ENCODE measurements around the gene CEND1. TPM values are rescaled to one million over a fixed set of nuclear protein-coding genes. Genes with fewer than 3 reads are reported as not detected.

Gene CEND1
- total RNA-seq, 4 donors from 2014 or later: 0.17 to 2.9 (median 0.58) TPM

DNA sequence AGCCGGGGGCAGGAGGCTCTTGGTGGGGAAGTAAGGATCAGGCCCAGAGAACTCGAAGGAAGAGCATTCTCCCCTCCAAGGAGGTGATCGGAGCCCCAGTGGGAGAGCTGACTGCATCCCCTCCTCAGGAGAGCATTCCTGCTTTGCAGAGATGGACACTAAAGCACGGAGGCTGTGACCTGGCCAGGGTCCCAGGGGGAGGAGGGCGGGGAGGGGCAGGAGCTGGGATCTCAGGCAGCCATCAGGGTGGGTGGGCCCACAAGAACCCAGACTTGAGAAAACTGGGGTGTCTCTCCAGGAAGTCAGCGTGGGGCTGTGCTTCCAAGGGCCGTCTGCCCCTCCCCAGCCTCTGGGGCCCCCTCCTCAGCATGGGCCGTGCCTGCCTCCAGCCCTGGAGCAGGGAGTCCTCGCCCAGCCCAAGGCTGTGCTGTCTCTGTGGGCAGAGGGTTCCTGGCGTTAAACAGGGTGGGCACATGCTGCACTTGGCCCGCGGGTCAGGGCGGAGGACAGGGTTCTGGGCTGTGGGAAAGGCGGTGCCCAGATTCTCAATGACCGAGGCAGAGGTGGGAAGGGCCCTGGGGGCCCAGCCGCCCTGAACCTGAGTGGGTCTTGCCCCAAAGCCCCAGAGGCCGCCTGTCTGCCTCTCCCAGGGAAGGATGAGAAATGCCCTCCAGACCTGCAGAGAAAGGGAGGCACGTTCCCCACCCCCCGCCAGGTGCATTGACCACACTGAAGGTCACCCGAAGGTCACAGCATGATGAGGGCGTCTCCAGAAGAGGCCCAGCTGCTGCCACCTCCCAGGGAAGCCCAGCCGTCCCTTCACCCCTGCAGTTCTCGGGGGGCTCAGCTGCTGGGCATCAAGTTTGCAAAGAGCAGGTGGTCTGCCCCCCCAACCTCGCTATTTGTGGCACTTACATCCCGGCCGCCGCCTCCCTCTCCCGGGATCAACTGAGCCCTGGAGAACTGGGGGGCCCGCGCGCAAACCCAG is 643 bp downstream of the CEND1 start:
- H3K4me3 ChIP-seq: peak overlapping the region in 1 of 2 donors; percentile 36
- 27 to 55% methylated on average over 3 of the region's 31 CpGs for WGBS, 2 donors (ENCODE audit: low coverage in 1 of 2)
- ATAC-seq: no peak
- peaks cover 42% of the 10 kb centered on the region for H3K27me3 ChIP-seq
- H3K4me1 ChIP-seq: peaks cover 0 to 30% (median 3%) of the 10 kb centered on the region in 3 donors
- H3K36me3 ChIP-seq: peaks cover 0 to 31% of the 10 kb centered on the region in 2 donors
- H3K27ac ChIP-seq: no peak overlapping the region
- TF ChIP-seq POLR2AphosphoS5 (IDR thresholded peaks at IDR 0.05): no peak
- TF ChIP-seq POLR2A (IDR thresholded peaks at IDR 0.05): no peak
- TF ChIP-seq, protein P1, sequence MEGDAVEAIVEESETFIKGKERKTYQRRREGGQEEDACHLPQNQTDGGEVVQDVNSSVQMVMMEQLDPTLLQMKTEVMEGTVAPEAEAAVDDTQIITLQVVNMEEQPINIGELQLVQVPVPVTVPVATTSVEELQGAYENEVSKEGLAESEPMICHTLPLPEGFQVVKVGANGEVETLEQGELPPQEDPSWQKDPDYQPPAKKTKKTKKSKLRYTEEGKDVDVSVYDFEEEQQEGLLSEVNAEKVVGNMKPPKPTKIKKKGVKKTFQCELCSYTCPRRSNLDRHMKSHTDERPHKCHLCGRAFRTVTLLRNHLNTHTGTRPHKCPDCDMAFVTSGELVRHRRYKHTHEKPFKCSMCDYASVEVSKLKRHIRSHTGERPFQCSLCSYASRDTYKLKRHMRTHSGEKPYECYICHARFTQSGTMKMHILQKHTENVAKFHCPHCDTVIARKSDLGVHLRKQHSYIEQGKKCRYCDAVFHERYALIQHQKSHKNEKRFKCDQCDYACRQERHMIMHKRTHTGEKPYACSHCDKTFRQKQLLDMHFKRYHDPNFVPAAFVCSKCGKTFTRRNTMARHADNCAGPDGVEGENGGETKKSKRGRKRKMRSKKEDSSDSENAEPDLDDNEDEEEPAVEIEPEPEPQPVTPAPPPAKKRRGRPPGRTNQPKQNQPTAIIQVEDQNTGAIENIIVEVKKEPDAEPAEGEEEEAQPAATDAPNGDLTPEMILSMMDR (IDR thresholded peaks at IDR 0.05): no peak
- no peak for TF ChIP-seq EP300 (IDR thresholded peaks at IDR 0.05)
- no peaks in the 10 kb centered on the region for H3K9me3 ChIP-seq

GRCh38 chr11:788009-788640 is 1.8 kb downstream of the CEND1 start:
- no peak overlapping the region for H3K4me3 ChIP-seq
- 56% methylated on average over 8 of the region's 28 CpGs; no CpG with 5 or more reads in 1 of the 2 donors for WGBS, 2 donors (ENCODE audit: low coverage in 1 of 2)
- TF ChIP-seq POLR2AphosphoS5 (IDR thresholded peaks at IDR 0.05) (no peak), POLR2A (IDR thresholded peaks at IDR 0.05) (no peak), EP300 (IDR thresholded peaks at IDR 0.05) (no peak)
- TF ChIP-seq, protein P1 (IDR thresholded peaks at IDR 0.05): no peak
- no peak overlapping the region for H3K27ac ChIP-seq
- H3K9me3 ChIP-seq: no peaks in the 10 kb centered on the region
- no peak for ATAC-seq
- peaks cover 42% of the 10 kb centered on the region for H3K27me3 ChIP-seq
- peaks cover 0 to 20% of the 10 kb centered on the region in 2 donors for H3K36me3 ChIP-seq
- peaks cover 0 to 32% (median 3%) of the 10 kb centered on the region in 3 donors for H3K4me1 ChIP-seq

DNA sequence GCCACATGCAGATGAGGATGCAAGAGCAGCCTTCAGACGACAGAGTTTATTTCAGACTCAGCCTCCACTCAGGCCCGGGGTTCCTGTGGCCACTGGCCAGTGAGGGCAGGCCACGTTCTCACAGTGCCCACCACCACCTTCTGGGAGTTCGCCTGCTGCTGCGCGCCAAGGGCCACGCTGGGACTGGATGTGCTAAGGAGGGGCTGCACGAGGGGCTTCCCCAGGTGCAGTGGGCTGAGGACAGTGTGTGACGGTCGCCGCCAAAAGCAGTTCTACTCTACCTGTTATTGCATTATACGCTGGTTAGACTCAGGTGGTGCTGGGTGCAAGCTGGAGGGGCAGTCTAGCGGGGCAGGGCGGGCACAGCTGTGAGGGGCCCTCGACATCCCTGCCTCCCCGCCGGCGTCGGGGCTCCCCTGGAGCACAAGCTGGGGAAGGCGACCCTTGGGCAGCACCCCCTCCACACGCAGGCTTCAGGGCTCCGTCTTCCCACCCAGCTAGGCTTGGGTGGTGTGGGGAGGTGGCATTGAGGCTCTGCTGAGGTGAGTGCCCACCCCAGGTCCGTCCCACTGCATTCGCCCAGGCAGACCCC is 2.7 kb downstream of the CEND1 start:
- ATAC-seq: no peak
- Histone ChIP-seq H3K9me3 (no peaks in the 10 kb centered on the region), H3K4me3 (no peak overlapping the region), H3K27me3 (peaks cover 42% of the 10 kb centered on the region), H3K27ac (no peak overlapping the region), H3K36me3 (peaks cover 0 to 14% of the 10 kb centered on the region in 2 donors), H3K4me1 (peaks cover 0 to 32% (median 3%) of the 10 kb centered on the region in 3 donors)
- no peak for TF ChIP-seq POLR2AphosphoS5 (IDR thresholded peaks at IDR 0.05)
- no peak for TF ChIP-seq EP300 (IDR thresholded peaks at IDR 0.05)
- no peak for TF ChIP-seq POLR2A (IDR thresholded peaks at IDR 0.05)
- TF ChIP-seq, protein P1 (IDR thresholded peaks at IDR 0.05): no peak
- no CpG with 5 or more reads among the region's 24 CpGs for WGBS, 2 donors (ENCODE audit: low coverage in 1 of 2)

DNA sequence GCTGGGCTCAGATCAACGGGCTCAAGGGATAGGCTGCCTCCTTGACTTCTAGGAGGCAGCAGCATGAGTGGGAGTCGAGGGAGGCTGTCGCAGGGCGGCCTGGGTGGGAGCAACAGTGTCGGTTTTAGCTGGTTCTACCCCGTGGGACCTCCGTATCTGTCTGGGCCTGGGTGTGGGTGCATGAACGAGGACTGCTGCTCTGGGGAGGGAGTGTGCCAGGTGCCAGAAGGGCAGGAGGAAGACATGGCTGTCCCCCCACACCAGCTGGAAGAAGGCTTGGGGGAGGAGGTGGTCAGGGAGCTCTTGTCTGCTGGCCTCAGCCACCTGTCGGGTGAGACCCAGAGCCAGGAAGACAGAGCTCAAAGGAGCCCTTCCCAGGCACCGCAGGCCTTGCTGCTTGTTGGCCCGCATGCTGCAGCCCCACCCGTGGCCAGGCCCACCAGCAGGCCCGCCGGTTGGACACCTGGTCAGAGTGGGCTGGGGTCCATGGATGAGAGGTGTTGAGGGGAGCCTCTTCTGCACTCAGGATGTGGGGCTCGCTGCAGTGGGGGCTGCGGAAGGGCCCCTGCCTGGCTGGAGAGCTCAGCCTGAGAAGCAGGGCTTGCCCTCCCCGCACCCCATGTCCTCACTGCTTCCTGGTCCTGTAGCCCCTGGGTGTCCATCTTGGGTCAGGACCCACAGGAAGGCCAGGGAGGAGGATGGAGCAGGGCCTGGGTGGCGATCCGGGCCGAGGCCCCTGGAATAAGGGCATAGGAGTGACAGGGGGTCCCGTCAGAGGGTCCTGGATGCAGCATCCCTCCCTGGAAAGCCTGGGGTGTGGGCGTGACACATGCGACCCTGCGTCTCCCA is 3.4 kb downstream of the CEND1 start:
- Histone ChIP-seq H3K27ac (no peak overlapping the region), H3K36me3 (peaks cover 0 to 12% of the 10 kb centered on the region in 2 donors), H3K27me3 (peaks cover 40% of the 10 kb centered on the region), H3K4me1 (peaks cover 0 to 32% (median 3%) of the 10 kb centered on the region in 3 donors), H3K9me3 (no peaks in the 10 kb centered on the region), H3K4me3 (no peak overlapping the region)
- no peak for ATAC-seq
- TF ChIP-seq POLR2AphosphoS5 (IDR thresholded peaks at IDR 0.05) (no peak), EP300 (IDR thresholded peaks at IDR 0.05) (no peak), POLR2A (IDR thresholded peaks at IDR 0.05) (no peak)
- TF ChIP-seq, protein P1 (IDR thresholded peaks at IDR 0.05): no peak
- WGBS, 2 donors (ENCODE audit: low coverage in 1 of 2): 50 to 81% methylated on average over 1 to 3 of the region's 24 CpGs

All from gastroesophageal sphincter (tissue), 4 donors.